DND-41 (cell line): ENCODE data around the gene HCST.

Experiments used
- ATAC-seq: fragments of 200-7000 bp; cut with Tn5 transposase; 3 replicates; pipeline ENCODE4 v1.9.1; 2021; ENCODE audit warnings: low read depth; ENCODE audit not compliant: insufficient read depth
- DNase-seq: peaks from one replicate; pipeline ENCODE4 v3.0.0-alpha.2; 2020
- H2AFZ ChIP-seq: 2 replicates; pipeline ENCODE4 v1.6.0; 2012; ENCODE audit warnings: low read depth, low read length
- H3K27ac ChIP-seq: 2 replicates; pipeline ENCODE4 v1.5.1; 2012; ENCODE audit warnings: low read length, inconsistent platforms
- H3K27me3 ChIP-seq: fragments of 200-600 bp; sonication (generic); 2 replicates; pipeline ENCODE4 v1.6.0; 2012; ENCODE audit warnings: low read length, mild to moderate bottlenecking, inconsistent platforms; ENCODE audit not compliant: insufficient read depth, poor library complexity
- H3K36me3 ChIP-seq: 2 replicates; pipeline ENCODE4 v1.5.1; 2012; ENCODE audit warnings: low read length, inconsistent platforms; ENCODE audit not compliant: insufficient read depth
- H3K4me1 ChIP-seq: 2 replicates; pipeline ENCODE4 v1.5.1; 2012; ENCODE audit warnings: mild to moderate bottlenecking, low read length; ENCODE audit not compliant: insufficient read depth
- H3K4me2 ChIP-seq: 2 replicates; pipeline ENCODE4 v1.6.0; 2012; ENCODE audit warnings: mild to moderate bottlenecking, moderate library complexity, low read length, inconsistent platforms; ENCODE audit not compliant: insufficient read depth
- H3K4me3 ChIP-seq, 2 experiments: fragments of 200-600 bp in 1 of 2; shearing (Covaris generic) in 1 of 2; 2 replicates each; pipeline ENCODE4 v1.5.1; 2012 to 2016; ENCODE audit warnings: inconsistent platforms in 2 of 2, low read length in 2 of 2, mild to moderate bottlenecking in 2 of 2, low read depth in 1 of 2, moderate library complexity in 1 of 2
- H3K79me2 ChIP-seq: 2 replicates; pipeline ENCODE4 v1.6.0; 2012; ENCODE audit warnings: low read length, inconsistent platforms; ENCODE audit not compliant: insufficient read depth
- H3K9ac ChIP-seq: 2 replicates; pipeline ENCODE4 v1.6.0; 2012; ENCODE audit warnings: low read depth, mild to moderate bottlenecking, inconsistent platforms, low read length, moderate library complexity
- H3K9me3 ChIP-seq: 2 replicates; pipeline ENCODE4 v1.5.1; 2012; ENCODE audit warnings: low read length, moderate library complexity, mild to moderate bottlenecking, inconsistent platforms; ENCODE audit not compliant: insufficient read depth, severe bottlenecking
- H4K20me1 ChIP-seq: 2 replicates; pipeline ENCODE4 v1.6.0; 2012; ENCODE audit warnings: low read length; ENCODE audit not compliant: insufficient read depth
- EZH2 ChIP-seq: IDR thresholded peaks from 3 replicates; pipeline ENCODE4 v1.6.1; 2012; ENCODE audit warnings: borderline replicate concordance, low read depth, mild to moderate bottlenecking, moderate library complexity, low read length, inconsistent platforms; ENCODE audit not compliant: severe bottlenecking
- TF ChIP-seq, protein P1 (sequence below): IDR thresholded peaks from 2 replicates; pipeline ENCODE4 v1.5.1; 2012; ENCODE audit warnings: borderline replicate concordance, low read length, moderate library complexity, mild to moderate bottlenecking; ENCODE audit not compliant: poor library complexity, severe bottlenecking; ENCODE audit errors: extremely low read depth

The HCST gene

DNA sequence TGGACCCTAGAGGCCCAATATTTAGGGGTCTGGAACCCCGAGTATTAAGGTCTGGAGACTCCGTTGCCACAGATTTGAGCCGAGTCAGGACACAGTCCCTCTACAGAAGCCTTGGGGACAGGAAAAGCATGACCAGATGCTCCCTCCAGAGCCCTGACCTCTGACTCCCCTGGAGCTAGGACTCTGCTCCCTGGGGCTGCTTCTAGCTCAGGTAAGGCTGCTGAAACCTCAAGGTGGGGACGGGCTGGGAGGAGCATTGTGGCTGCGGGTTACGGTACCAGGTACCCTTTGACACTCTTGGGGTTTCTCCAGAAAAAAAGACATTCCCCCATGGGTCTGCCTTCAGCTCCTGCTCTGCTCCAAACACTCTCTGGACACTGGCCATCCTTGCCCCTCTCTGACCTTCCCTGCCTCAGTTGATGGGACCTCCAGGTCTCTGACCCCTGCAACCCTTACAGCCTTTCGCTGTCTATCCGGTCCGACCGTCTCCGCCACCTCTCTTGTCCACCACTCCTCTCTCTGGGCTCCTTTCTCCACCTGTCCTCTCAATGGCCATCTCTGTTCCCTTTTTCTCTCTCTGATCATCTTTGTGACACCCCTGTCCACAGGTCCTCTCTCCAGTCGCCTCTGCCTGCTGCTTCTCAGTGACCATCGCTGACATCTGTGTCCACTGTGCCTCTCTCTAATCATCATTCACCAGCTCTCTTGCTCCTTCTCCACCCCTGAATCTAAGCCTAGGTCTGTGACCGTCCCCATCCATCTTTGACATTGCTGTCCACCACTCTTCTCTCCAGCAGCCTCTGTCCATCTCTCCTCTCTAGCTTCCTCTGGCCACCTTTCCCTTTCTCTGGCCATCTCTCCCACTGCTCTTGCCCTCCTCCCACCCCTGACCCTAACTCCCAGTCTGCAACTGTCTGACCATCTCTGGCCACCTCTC, 35.3 kb downstream of the HCST start:
- H3K27me3 ChIP-seq = no peaks in the 10 kb centered on the region
- H3K4me1 ChIP-seq = peaks cover 44% of the 10 kb centered on the region
- ATAC-seq = no peak
- TF ChIP-seq EZH2 = no peak
- TF ChIP-seq, protein P1, sequence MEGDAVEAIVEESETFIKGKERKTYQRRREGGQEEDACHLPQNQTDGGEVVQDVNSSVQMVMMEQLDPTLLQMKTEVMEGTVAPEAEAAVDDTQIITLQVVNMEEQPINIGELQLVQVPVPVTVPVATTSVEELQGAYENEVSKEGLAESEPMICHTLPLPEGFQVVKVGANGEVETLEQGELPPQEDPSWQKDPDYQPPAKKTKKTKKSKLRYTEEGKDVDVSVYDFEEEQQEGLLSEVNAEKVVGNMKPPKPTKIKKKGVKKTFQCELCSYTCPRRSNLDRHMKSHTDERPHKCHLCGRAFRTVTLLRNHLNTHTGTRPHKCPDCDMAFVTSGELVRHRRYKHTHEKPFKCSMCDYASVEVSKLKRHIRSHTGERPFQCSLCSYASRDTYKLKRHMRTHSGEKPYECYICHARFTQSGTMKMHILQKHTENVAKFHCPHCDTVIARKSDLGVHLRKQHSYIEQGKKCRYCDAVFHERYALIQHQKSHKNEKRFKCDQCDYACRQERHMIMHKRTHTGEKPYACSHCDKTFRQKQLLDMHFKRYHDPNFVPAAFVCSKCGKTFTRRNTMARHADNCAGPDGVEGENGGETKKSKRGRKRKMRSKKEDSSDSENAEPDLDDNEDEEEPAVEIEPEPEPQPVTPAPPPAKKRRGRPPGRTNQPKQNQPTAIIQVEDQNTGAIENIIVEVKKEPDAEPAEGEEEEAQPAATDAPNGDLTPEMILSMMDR = no peak
- H3K36me3 ChIP-seq = peaks cover 25% of the 10 kb centered on the region
- peak overlapping the region; percentile 71 for H3K27ac ChIP-seq
- H3K79me2 ChIP-seq = peaks cover 33% of the 10 kb centered on the region
- H4K20me1 ChIP-seq = peaks cover 20% of the 10 kb centered on the region
- H3K4me3 ChIP-seq = peak overlapping the region; percentile 67 to 84
- no peaks in the 10 kb centered on the region for H3K9me3 ChIP-seq
- peak overlapping the region; percentile 88 for H3K4me2 ChIP-seq
- H3K9ac ChIP-seq = peak overlapping the region; percentile 88
- no peak for DNase-seq
- no peak overlapping the region for H2AFZ ChIP-seq

DNA sequence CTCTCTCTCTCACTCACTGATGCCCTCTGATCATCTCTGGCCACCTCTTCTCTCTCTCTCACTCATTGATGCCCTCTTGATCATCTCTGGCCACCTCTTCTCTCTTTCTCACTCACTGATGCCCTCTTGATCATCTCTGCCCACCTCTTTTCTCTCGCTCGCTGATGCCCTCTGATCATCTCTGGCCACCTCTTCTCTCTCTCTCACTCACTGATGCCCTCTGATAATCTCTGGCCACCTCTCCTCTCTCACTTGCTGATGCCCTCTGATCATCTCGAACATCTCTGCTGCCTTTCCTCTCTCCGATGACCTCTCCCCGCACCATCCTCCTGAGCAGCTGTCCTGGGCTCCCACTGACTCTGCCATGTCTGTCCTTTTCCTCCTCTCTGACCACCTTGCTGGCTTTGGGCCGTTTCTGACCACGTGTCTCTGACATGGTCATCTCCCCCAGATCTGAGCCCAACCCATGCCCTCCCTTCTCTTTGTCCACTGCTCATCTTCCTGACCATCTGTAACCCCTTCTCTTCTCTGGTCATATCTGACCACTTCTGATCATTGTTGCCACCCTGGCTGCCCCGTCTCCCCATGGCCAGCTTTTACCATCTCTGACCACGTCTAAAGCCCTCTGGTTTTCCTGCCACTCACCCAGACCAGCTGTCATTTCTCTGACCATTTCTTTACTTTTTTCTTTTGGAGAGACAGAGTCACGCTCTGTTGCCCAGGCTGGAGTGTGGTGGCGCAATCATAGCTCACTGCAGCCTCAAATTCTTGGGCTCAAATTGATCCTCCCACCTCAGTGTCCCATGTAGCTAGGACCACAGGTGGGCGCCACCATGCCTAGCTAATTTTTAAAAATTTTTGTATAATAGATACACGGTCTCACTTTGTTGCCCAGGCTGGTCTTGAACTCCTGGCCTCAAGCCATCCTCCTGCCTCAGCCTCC, 36.2 kb downstream of the HCST start:
- Histone ChIP-seq H3K27ac (no peak overlapping the region), H3K9ac (peak overlapping the region; percentile 88; the same call in 1 of the 2 replicates), H4K20me1 (peaks cover 23% of the 10 kb centered on the region), H3K36me3 (peaks cover 25% of the 10 kb centered on the region), H2AFZ (no peak overlapping the region), H3K79me2 (peaks cover 33% of the 10 kb centered on the region), H3K9me3 (no peaks in the 10 kb centered on the region), H3K4me1 (peaks cover 44% of the 10 kb centered on the region), H3K27me3 (no peaks in the 10 kb centered on the region), H3K4me3 (peak overlapping the region in 1 of 2 experiments; percentile 67; a peak in 2 of 4 replicates), H3K4me2 (peak overlapping the region; percentile 88)
- no peak for ATAC-seq
- no peak for TF ChIP-seq EZH2
- TF ChIP-seq, protein P1 = no peak
- no peak for DNase-seq

DNA sequence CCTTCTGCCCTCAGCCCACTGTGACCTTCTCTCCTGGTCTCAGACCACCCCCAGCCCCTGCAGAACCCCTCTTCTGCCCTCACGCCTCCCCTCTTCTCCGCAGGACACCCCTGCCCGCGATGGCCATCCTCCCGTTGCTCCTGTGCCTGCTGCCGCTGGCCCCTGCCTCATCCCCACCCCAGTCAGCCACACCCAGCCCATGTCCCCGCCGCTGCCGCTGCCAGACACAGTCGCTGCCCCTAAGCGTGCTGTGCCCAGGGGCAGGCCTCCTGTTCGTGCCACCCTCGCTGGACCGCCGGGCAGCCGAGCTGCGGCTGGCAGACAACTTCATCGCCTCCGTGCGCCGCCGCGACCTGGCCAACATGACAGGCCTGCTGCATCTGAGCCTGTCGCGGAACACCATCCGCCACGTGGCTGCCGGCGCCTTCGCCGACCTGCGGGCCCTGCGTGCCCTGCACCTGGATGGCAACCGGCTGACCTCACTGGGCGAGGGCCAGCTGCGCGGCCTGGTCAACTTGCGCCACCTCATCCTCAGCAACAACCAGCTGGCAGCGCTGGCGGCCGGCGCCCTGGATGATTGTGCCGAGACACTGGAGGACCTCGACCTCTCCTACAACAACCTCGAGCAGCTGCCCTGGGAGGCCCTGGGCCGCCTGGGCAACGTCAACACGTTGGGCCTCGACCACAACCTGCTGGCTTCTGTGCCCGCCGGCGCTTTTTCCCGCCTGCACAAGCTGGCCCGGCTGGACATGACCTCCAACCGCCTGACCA, 37.2 kb downstream of the HCST start:
- H3K9me3 ChIP-seq = no peaks in the 10 kb centered on the region
- no peak for ATAC-seq
- no peak overlapping the region for H3K9ac ChIP-seq
- H3K4me2 ChIP-seq = peak overlapping the region; percentile 88; the same call in 1 of the 2 replicates
- peaks cover 44% of the 10 kb centered on the region for H3K4me1 ChIP-seq
- peaks cover 29% of the 10 kb centered on the region for H3K36me3 ChIP-seq
- H3K27me3 ChIP-seq = no peaks in the 10 kb centered on the region
- no peak overlapping the region for H3K27ac ChIP-seq
- H3K4me3 ChIP-seq = no peak overlapping the region
- peaks cover 33% of the 10 kb centered on the region for H3K79me2 ChIP-seq
- DNase-seq = no peak
- peaks cover 23% of the 10 kb centered on the region for H4K20me1 ChIP-seq
- no peak for TF ChIP-seq EZH2
- TF ChIP-seq, protein P1 = no peak
- H2AFZ ChIP-seq = no peak overlapping the region
